Embryonic facial prominence (tissue), 1 donor: ENCODE measurements around the gene ADRA2B.

Experiments used
- DNase-seq: peaks from one replicate; pipeline ENCODE4 v3.0.0-alpha.2; 2016; ENCODE audit errors: extremely low spot score

Gene ADRA2B

GRCh38 chr2:96105152-96105915, 11.0 kb downstream of the ADRA2B start:
- DNase-seq = no peak

DNA sequence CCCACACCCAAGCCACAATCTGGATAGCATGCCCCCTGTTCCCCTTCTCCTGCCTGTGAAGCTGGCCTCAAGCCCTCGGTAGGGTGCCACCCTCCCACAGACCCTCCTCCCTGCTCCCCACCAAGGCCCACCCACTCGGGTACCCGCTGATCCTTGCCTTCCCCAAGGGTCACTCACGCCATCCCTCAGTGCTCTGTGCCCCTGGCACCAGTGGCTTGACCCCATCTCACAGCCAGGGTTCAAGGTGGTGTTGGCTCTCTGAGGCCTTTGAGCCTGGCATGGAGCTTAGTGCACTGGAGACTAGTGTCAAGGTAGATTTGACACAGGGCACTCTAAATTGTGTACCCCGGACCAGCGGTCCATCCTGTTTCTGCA, 11.9 kb downstream of the ADRA2B start:
- no peak for DNase-seq

GRCh38 chr2:96103761-96104486, 12.4 kb downstream of the ADRA2B start:
- no peak for DNase-seq

DNA sequence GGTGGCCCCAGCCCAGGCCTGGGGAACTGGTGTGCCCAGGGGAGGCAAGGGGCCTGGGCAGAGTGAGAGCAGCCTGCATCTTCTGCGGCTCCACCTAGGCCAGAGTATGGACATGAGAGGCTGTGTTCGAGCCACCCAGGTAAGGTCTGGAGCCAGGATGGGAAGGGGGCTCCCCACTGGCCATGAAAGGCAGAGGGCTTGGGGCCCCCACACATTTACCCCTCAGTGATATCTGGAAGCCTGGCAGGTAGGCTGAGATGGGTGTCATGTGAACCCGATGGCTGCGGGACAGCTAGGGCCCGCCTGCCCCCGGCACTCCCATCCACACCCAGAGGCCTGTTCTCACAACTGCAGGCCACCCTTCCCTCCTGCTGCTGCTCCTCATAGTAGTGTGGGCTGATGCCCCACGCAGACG, 13.2 kb downstream of the ADRA2B start:
- DNase-seq = no peak

- no peak for DNase-seq
Measured at GRCh38 chr2:96102596-96103186, 13.7 kb downstream of the ADRA2B start.

GRCh38 chr2:96100893-96101304, 15.5 kb downstream of the ADRA2B start:
- no peak for DNase-seq

GRCh38 chr2:96099861-96100798, 16.2 kb downstream of the ADRA2B start:
- no peak for DNase-seq

- no peak for DNase-seq
Measured at GRCh38 chr2:96098900-96099590, 17.3 kb downstream of the ADRA2B start.

GRCh38 chr2:96097951-96098823, 18.2 kb downstream of the ADRA2B start:
- no peak for DNase-seq

GRCh38 chr2:96097441-96097840, 18.9 kb downstream of the ADRA2B start:
- DNase-seq = no peak

DNA sequence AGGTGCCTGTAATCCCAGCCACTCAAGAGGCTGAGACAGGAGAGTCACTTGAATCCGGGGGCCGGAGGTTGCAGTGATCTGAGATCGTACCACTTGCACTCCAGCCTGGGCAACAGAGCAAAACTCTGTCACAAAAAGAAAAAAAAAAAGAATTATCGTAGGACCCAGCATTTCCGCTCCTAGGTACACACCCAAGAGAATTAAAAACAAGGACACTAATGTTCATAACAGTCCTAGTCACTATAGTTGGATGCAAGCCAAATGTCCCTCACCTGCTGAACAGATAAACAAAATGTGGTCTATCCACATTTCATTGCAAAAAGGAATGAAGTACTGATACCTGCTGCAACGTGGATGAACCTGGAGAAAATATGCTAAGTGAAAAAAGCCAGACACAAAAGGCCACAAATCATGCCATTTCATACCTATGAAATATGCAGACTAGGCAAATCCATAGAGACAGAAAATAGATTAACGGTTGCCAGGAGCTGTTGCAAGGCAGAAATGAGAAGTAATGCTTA, 21.2 kb downstream of the ADRA2B start:
- DNase-seq = no peak

GRCh38 chr2:96093528-96093927, 22.8 kb downstream of the ADRA2B start:
- DNase-seq = no peak

- no peak for DNase-seq
Measured at GRCh38 chr2:96092951-96093350, 23.4 kb downstream of the ADRA2B start.

- DNase-seq = no peak
Measured at GRCh38 chr2:96092573-96092877, 23.8 kb downstream of the ADRA2B start.

DNA sequence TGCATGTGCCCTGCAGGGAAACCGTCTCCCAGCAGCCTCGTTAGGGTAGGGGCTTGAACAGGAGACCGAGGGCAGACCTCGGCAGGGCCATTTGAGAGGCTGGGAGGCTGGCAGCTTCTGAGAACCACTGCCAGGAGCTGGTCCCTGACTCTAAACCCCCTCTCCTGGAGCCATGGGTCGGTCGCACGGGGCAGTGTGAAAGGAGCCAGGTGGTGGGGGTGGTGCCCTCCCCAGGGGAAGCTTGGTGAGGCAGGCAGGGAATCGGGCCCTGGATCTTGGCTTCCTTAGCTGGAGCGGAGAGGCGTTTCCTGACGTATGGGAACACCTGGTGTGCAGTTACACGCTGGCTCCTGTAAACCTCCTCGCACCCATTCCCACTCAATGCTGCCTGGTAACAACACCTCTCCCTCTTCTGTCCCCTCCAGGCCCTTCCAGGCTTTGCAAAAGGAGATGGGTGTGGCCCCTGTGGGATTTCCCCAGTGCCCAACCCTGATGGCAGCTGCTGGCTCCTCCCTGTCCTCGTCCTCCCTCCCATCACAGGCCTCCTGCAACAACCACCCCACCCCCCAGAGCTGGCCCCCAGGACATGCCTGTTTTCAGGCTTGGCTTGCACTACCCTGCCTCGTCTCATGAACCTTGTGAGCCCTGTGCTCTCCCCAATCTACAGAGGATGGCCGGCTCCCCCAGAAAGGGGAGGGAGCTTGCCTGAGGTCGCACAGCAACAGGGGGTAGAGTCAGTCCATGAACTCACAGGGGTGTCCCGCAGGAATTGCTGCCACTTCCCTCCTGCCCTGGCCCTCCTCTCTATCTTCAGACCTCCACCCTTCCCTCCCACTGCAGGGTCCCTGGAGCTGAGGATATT, 24.4 kb downstream of the ADRA2B start:
- no peak for DNase-seq

DNA sequence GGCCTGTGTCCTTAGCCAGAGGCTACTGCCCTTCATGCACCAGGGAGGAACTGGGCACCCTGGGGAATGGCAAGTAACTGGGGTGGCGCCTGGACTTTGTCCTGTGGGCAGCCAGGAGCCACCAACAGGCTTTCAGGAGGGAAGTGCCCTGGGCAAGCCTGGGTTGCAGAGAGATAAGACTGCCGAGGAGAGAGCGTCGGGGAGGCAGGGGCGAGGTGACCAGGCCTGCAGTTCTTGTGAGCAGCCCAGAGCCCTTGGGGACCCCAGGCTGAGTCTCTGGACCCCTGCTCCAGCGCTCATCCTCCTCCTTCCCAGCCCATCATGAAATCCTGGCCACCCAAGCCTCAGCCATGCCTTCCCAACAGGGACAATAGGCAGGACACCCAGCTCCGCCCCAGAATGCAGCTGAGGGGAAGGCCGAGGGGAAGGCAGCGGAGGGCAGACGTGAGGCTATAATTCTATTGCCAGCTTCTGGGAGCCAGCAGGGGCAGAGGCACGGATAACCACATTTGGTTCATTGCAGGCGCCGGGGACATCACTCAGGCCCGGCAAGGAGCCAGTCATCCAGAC, 25.1 kb downstream of the ADRA2B start:
- DNase-seq = no peak

GRCh38 chr2:96090196-96090926, 26.0 kb downstream of the ADRA2B start:
- no peak for DNase-seq
